COLO668 (cell line): Measurements from ENCODE around the gene PIGP.
"Not testable (repeated sequence)": the region's sequence is repeated elsewhere in the genome, so short reads cannot be mapped to it uniquely, and the experiment has no call there.

Experiments used
- DNase-seq: peaks from one replicate; lab custom pipeline; 2025; ENCODE audit not compliant: unreplicated experiment; lab: John Stamatoyannopoulos, UW

PIGP gene

GRCh38 chr21:37072988-37073416, at the start of gene PIGP, which contains the start of gene TTC3:
Gene PIGP, minus strand, starts transcription at chr21:37073071. Its CDS starts 556 bp downstream, at chr21:37072515.
Gene TTC3, plus strand, starts transcription at chr21:37073254. Its CDS starts 14,004 bp downstream, at chr21:37087258.
- peak; percentile 99 for DNase-seq

- no peak for DNase-seq
These were observed 46.7 kb upstream of the PIGP start for GRCh38 chr21:37119421-37120218.

- no peak for DNase-seq
These were observed 45.4 kb upstream of the PIGP start for GRCh38 chr21:37118187-37118826.

- DNase-seq: no peak
These were observed 44.3 kb upstream of the PIGP start for GRCh38 chr21:37117204-37117603.

GRCh38 chr21:37116459-37116858, 43.6 kb upstream of the PIGP start:
- DNase-seq: not testable (repeated sequence)

GRCh38 chr21:37114301-37114700, 41.4 kb upstream of the PIGP start:
- DNase-seq: not testable (repeated sequence)

GRCh38 chr21:37111029-37111428, 38.2 kb upstream of the PIGP start:
- DNase-seq: not testable (repeated sequence)

GRCh38 chr21:37106998-37107397, 34.1 kb upstream of the PIGP start:
- no peak for DNase-seq

- not testable (repeated sequence) for DNase-seq
These were observed 29.9 kb upstream of the PIGP start for GRCh38 chr21:37102746-37103145.

GRCh38 chr21:37101384-37101783, 28.5 kb upstream of the PIGP start:
- no peak for DNase-seq

- DNase-seq: no peak
These were observed 27.4 kb upstream of the PIGP start for GRCh38 chr21:37100316-37100715.

- no peak for DNase-seq
These were observed 25.9 kb upstream of the PIGP start for GRCh38 chr21:37098751-37099150.

- DNase-seq: no peak
These were observed 22.9 kb upstream of the PIGP start for GRCh38 chr21:37095821-37096220.

GRCh38 chr21:37093977-37094376, 21.1 kb upstream of the PIGP start:
- no peak for DNase-seq

GRCh38 chr21:37088186-37088735, 15.4 kb upstream of the PIGP start:
- no peak for DNase-seq

- DNase-seq: no peak
These were observed 14.3 kb upstream of the PIGP start for GRCh38 chr21:37087188-37087587.

- no peak for DNase-seq
These were observed 12.9 kb upstream of the PIGP start for GRCh38 chr21:37085726-37086125.

GRCh38 chr21:37082856-37083528, 10.1 kb upstream of the PIGP start:
- no peak for DNase-seq

GRCh38 chr21:37082375-37082774, 9.5 kb upstream of the PIGP start:
- no peak for DNase-seq

- DNase-seq: no peak
These were observed 6.4 kb upstream of the PIGP start for GRCh38 chr21:37079211-37079824.

GRCh38 chr21:37077403-37077802, 4.5 kb upstream of the PIGP start:
- no peak for DNase-seq
